ENCODE results near the gene E2F4.

DNA sequence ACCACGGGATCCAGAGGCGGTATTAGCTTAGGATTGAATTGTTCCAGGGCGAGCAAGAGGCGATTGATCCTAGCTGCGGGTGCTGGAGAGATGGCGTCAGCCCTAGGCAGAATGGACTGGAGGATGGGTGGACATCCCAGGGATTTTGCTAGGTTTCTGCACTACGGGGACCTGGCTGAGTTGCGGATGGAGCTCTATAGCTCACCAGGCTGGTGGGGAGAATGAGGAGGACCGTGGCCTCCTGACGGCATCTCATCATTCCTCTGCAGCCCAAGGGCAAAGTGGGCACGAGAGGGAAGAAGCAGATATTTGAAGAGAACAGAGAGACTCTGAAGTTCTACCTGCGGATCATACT is 35.6 kb downstream of the E2F4 start:
- TF ChIP-seq CTCF (IDR thresholded peaks at IDR 0.05) (no peak), EZH2 (IDR thresholded peaks at IDR 0.05) (no peak)

Data from neural progenitor cell (in vitro differentiated cells).